Pulmonary artery endothelial cell (primary cell): ENCODE results near the gene YPEL2. TPM values are rescaled to one million over a fixed set of nuclear protein-coding genes. Genes with fewer than 3 reads are reported as not detected.
"Not testable (repeated sequence)": the region's sequence is repeated elsewhere in the genome, so short reads cannot be mapped to it uniquely, and the experiment has no call there.

Experiments
- DNase-seq: peaks from one replicate; pipeline ENCODE4 v3.0.0-alpha.2; 2011; ENCODE audit warnings: low read depth, low spot score
- total RNA-seq: library from RNA; depleted of rRNA; stranded (reverse); fragments of >200 nt; gene quantifications from 2 replicates; pipeline ENCODE4 v1.2.3, GENCODE V29; 2014

The YPEL2 gene
- total RNA-seq, 1 donor from 2014 or later = 29.9 TPM

GRCh38 chr17:59404471-59404870 lies 73.0 kb downstream of the YPEL2 start:
- no peak for DNase-seq

GRCh38 chr17:59405944-59406705 lies 74.7 kb downstream of the YPEL2 start:
- no peak for DNase-seq

GRCh38 chr17:59406808-59407381 lies 75.4 kb downstream of the YPEL2 start:
- no peak for DNase-seq

GRCh38 chr17:59409336-59410048 lies 78.0 kb downstream of the YPEL2 start:
- DNase-seq = no peak

- DNase-seq = no peak
Observed at GRCh38 chr17:59410049-59410437, 78.6 kb downstream of the YPEL2 start.

GRCh38 chr17:59412431-59412830 lies 81.0 kb downstream of the YPEL2 start:
- DNase-seq = not testable (repeated sequence)

GRCh38 chr17:59413014-59413766 lies 81.7 kb downstream of the YPEL2 start:
- DNase-seq = no peak

- DNase-seq = no peak
Observed at GRCh38 chr17:59415397-59415796, 83.9 kb downstream of the YPEL2 start.

GRCh38 chr17:59416184-59416583 lies 84.7 kb downstream of the YPEL2 start:
- no peak for DNase-seq

- no peak for DNase-seq
Observed at GRCh38 chr17:59417452-59417851, 86.0 kb downstream of the YPEL2 start.

GRCh38 chr17:59418732-59419166 lies 87.3 kb downstream of the YPEL2 start:
- DNase-seq = no peak

- DNase-seq = no peak
Observed at GRCh38 chr17:59420901-59421300, 89.4 kb downstream of the YPEL2 start.

- DNase-seq = no peak
Observed at GRCh38 chr17:59421722-59422121, 90.3 kb downstream of the YPEL2 start.

- no peak for DNase-seq
Observed at GRCh38 chr17:59423137-59423724, 91.8 kb downstream of the YPEL2 start.

GRCh38 chr17:59423903-59424302 lies 92.4 kb downstream of the YPEL2 start:
- no peak for DNase-seq

- no peak for DNase-seq
Observed at GRCh38 chr17:59424331-59424730, 92.9 kb downstream of the YPEL2 start.

GRCh38 chr17:59425085-59425931 lies 93.9 kb downstream of the YPEL2 start:
- no peak for DNase-seq

- DNase-seq = no peak
Observed at GRCh38 chr17:59426031-59426430, 94.6 kb downstream of the YPEL2 start.

- DNase-seq = peak; percentile 98
Observed at GRCh38 chr17:59427425-59427921, 96.0 kb downstream of the YPEL2 start.

GRCh38 chr17:59427996-59428395 lies 96.5 kb downstream of the YPEL2 start:
- DNase-seq = peak; percentile 55
